Activated naive CD4-positive, alpha-beta T cell treated with anti-CD3 and anti-CD28 coated beads, Interleukin-2, amount 10 ng/mL, durations not matched to agents 7 days and 5 days (primary cell): Measurements from ENCODE around the gene RREB1.
"Not testable (repeated sequence)": the region's sequence is repeated elsewhere in the genome, so short reads cannot be mapped to it uniquely, and the experiment has no call there.

ENCODE experiments used
- CTCF ChIA-PET: fragments of 350-600 bp; sonication (Branson Sonifier 250); formaldehyde crosslinking; loops from one replicate; lab custom pipeline; 2021; ENCODE audit warnings: antibody characterized with exemption; lab: Charles Lee
- DNase-seq: peaks from one replicate; pipeline ENCODE4 v3.0.0-alpha.2; 2020
- H3K27ac Mint-ChIP-seq: one replicate; pipeline ENCODE4 v1.8.0; 2021; ENCODE audit warnings: mild to moderate bottlenecking, moderate library complexity, mixed read lengths
- H3K27me3 Mint-ChIP-seq: one replicate; pipeline ENCODE4 v1.8.0; 2021; ENCODE audit warnings: mild to moderate bottlenecking, mixed read lengths
- H3K36me3 Mint-ChIP-seq: one replicate; pipeline ENCODE4 v1.8.0; 2021; ENCODE audit warnings: mixed read lengths
- H3K4me1 Mint-ChIP-seq: one replicate; pipeline ENCODE4 v1.8.0; 2021; ENCODE audit warnings: mixed read lengths
- H3K4me3 Mint-ChIP-seq: one replicate; pipeline ENCODE4 v1.8.0; 2021; ENCODE audit warnings: mild to moderate bottlenecking, moderate library complexity, mixed read lengths
- H3K9me3 Mint-ChIP-seq: one replicate; pipeline ENCODE4 v1.8.0; 2021; ENCODE audit warnings: mixed read lengths

The RREB1 gene

GRCh38 chr6:7147051-7147671, 39.4 kb downstream of the RREB1 start:
- Mint-ChIP-seq H3K27ac (peak overlapping the region; percentile 89), H3K9me3 (no peaks in the 10 kb centered on the region), H3K27me3 (no peaks in the 10 kb centered on the region), H3K4me3 (peak overlapping the region; percentile 68), H3K4me1 (peaks cover 66% of the 10 kb centered on the region), H3K36me3 (peaks cover 3% of the 10 kb centered on the region)
- CTCF ChIA-PET = interaction anchor here (0.9 to 1.9 kb wide), 3 partner anchors 10 to 39 kb away, joined by 3 to 5 read pairs (median 3); partner anchors contain the start of gene RREB1
- DNase-seq = no peak

GRCh38 chr6:7148100-7148822, 40.5 kb downstream of the RREB1 start:
- Mint-ChIP-seq H3K9me3 (no peaks in the 10 kb centered on the region), H3K36me3 (peaks cover 6% of the 10 kb centered on the region), H3K27ac (no peak overlapping the region), H3K4me3 (no peak overlapping the region), H3K4me1 (peaks cover 64% of the 10 kb centered on the region), H3K27me3 (no peaks in the 10 kb centered on the region)
- DNase-seq = no peak
- CTCF ChIA-PET = interaction anchor here (0.6 to 1.5 kb wide), 5 partner anchors 14 to 448 kb away, joined by 3 to 4 read pairs (median 3); no protein-coding TSS in a partner anchor

- H3K4me3 Mint-ChIP-seq = no peak overlapping the region
- peaks cover 68% of the 10 kb centered on the region for H3K4me1 Mint-ChIP-seq
- no peaks in the 10 kb centered on the region for H3K27me3 Mint-ChIP-seq
- no peak overlapping the region for H3K27ac Mint-ChIP-seq
- DNase-seq = no peak
- no peaks in the 10 kb centered on the region for H3K9me3 Mint-ChIP-seq
- H3K36me3 Mint-ChIP-seq = peaks cover 20% of the 10 kb centered on the region
- CTCF ChIA-PET = interaction anchor here (1.0 kb wide), 1 partner anchor 426 kb away, joined by 3 read pairs; no protein-coding TSS in a partner anchor
Observed at GRCh38 chr6:7150381-7151064, 42.8 kb downstream of the RREB1 start.

- Mint-ChIP-seq H3K27ac (no peak overlapping the region), H3K27me3 (no peaks in the 10 kb centered on the region), H3K36me3 (peaks cover 20% of the 10 kb centered on the region), H3K4me1 (peaks cover 68% of the 10 kb centered on the region), H3K9me3 (no peaks in the 10 kb centered on the region), H3K4me3 (no peak overlapping the region)
- DNase-seq = no peak
- CTCF ChIA-PET = no interaction called here
Observed at GRCh38 chr6:7151381-7151780, 43.6 kb downstream of the RREB1 start.

- CTCF ChIA-PET = interaction anchor here (0.6 to 2.1 kb wide), 3 partner anchors 24 to 456 kb away, joined by 3 to 6 read pairs (median 3); no protein-coding TSS in a partner anchor
- no peak overlapping the region for H3K4me3 Mint-ChIP-seq
- no peaks in the 10 kb centered on the region for H3K27me3 Mint-ChIP-seq
- DNase-seq = no peak
- H3K9me3 Mint-ChIP-seq = no peaks in the 10 kb centered on the region
- H3K4me1 Mint-ChIP-seq = peaks cover 59% of the 10 kb centered on the region
- H3K36me3 Mint-ChIP-seq = peaks cover 20% of the 10 kb centered on the region
- H3K27ac Mint-ChIP-seq = no peak overlapping the region
Observed at GRCh38 chr6:7152462-7152861, 44.7 kb downstream of the RREB1 start.

- no peak for DNase-seq
- Mint-ChIP-seq H3K36me3 (peaks cover 23% of the 10 kb centered on the region), H3K27ac (peak overlapping the region; percentile 15), H3K9me3 (no peaks in the 10 kb centered on the region), H3K4me1 (peaks cover 61% of the 10 kb centered on the region), H3K4me3 (no peak overlapping the region), H3K27me3 (no peaks in the 10 kb centered on the region)
- CTCF ChIA-PET = interaction anchor here (0.5 to 2.1 kb wide), 6 partner anchors 12 to 85 kb away, joined by 3 to 6 read pairs (median 3); no protein-coding TSS in a partner anchor
Observed at GRCh38 chr6:7153789-7154188, 46.0 kb downstream of the RREB1 start.

GRCh38 chr6:7154341-7155139, 46.8 kb downstream of the RREB1 start:
- no peak for DNase-seq
- Mint-ChIP-seq H3K27me3 (no peaks in the 10 kb centered on the region), H3K4me1 (peaks cover 59% of the 10 kb centered on the region), H3K27ac (peak overlapping the region; percentile 73), H3K9me3 (no peaks in the 10 kb centered on the region), H3K36me3 (peaks cover 23% of the 10 kb centered on the region), H3K4me3 (no peak overlapping the region)
- CTCF ChIA-PET = interaction anchor here (0.9 to 1.5 kb wide), 5 partner anchors 8 to 84 kb away, joined by 3 read pairs; no protein-coding TSS in a partner anchor

- no peaks in the 10 kb centered on the region for H3K27me3 Mint-ChIP-seq
- peak overlapping the region; percentile 22 for H3K4me3 Mint-ChIP-seq
- DNase-seq = no peak
- H3K9me3 Mint-ChIP-seq = no peaks in the 10 kb centered on the region
- H3K27ac Mint-ChIP-seq = peak overlapping the region; percentile 55
- H3K36me3 Mint-ChIP-seq = peaks cover 23% of the 10 kb centered on the region
- CTCF ChIA-PET = no interaction called here
- peaks cover 56% of the 10 kb centered on the region for H3K4me1 Mint-ChIP-seq
Observed at GRCh38 chr6:7155871-7156579, 48.3 kb downstream of the RREB1 start.

- CTCF ChIA-PET = no interaction called here
- no peaks in the 10 kb centered on the region for H3K9me3 Mint-ChIP-seq
- H3K4me1 Mint-ChIP-seq = peaks cover 56% of the 10 kb centered on the region
- peaks cover 23% of the 10 kb centered on the region for H3K36me3 Mint-ChIP-seq
- no peak overlapping the region for H3K27ac Mint-ChIP-seq
- no peak for DNase-seq
- no peaks in the 10 kb centered on the region for H3K27me3 Mint-ChIP-seq
- no peak overlapping the region for H3K4me3 Mint-ChIP-seq
Observed at GRCh38 chr6:7156643-7157278, 49.0 kb downstream of the RREB1 start.

GRCh38 chr6:7157307-7157706, 49.5 kb downstream of the RREB1 start:
- Mint-ChIP-seq H3K36me3 (peaks cover 23% of the 10 kb centered on the region), H3K4me1 (peaks cover 55% of the 10 kb centered on the region)
- H3K9me3 Mint-ChIP-seq, DNase-seq, H3K27me3 Mint-ChIP-seq, H3K4me3 Mint-ChIP-seq, CTCF ChIA-PET, H3K27ac Mint-ChIP-seq: not testable (repeated sequence)

- Mint-ChIP-seq H3K27ac (peak overlapping the region; percentile 46), H3K27me3 (no peaks in the 10 kb centered on the region), H3K4me1 (peaks cover 49% of the 10 kb centered on the region), H3K9me3 (no peaks in the 10 kb centered on the region), H3K4me3 (no peak overlapping the region), H3K36me3 (peaks cover 17% of the 10 kb centered on the region)
- CTCF ChIA-PET = no interaction called here
- DNase-seq = no peak
Observed at GRCh38 chr6:7157752-7158616, 50.2 kb downstream of the RREB1 start.
